ENCODE data around the gene DNHD1. TPM values are rescaled to one million over a fixed set of nuclear protein-coding genes. Genes with fewer than 3 reads are reported as not detected.

DNHD1 gene
- total and polyA plus RNA-seq, 9 of the 15 experiments (the other 6 are each of a cell fraction or from before 2014, with no cell fraction given) = 0.82 to 9.7 (median 3.8) TPM

DNA sequence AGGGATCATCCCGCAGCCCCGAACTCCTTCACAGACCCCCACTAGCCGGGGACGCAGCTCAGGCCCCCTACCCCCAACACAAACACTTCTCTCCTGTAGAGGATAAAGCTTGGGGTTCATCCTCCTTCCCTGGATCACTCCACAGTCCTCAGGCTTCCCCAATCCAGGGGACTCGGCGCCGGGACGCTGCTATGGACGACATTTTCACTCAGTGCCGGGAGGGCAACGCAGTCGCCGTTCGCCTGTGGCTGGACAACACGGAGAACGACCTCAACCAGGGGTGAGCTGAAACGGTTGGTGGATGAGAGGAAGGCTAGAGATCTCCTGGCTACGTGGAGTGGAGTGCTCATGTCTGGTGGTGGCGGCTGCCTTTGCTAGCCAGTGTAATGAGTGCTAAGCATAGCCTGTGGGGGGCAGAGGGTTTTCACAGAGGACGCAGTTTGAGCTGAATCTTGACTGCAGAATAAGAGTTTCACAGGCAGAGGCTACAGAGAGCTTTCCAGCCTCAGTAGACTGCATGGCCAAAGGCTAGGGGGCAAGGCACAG, 107.1 kb downstream of the DNHD1 start:
- in situ Hi-C loops (cut with MboI) = no loop called here
- intact Hi-C loops (cut with micrococcal nuclease) = loop anchor here (1.0 to 5.0 kb wide), 3 partner anchors 34 to 73 kb away; no protein-coding TSS in a partner anchor
- POLR2A ChIA-PET = interaction anchor here (0.6 to 2.5 kb wide), 12 partner anchors 10 to 143 kb away, joined by 3 to 17 read pairs (median 3); partner anchors contain the start of gene TPP1
- Histone ChIP-seq H3K9me3 (replicated peaks; ENCODE audit: control insufficient read depth, insufficient read depth, low read depth, low read length) (no peaks in the 10 kb centered on the region), H3K4me2 (ENCODE audit: insufficient read depth, low read length) (peak overlapping the region; percentile 97), H3K9ac (ENCODE audit: insufficient read depth in 1 of 2, low read depth in 2 of 2, low read length in 2 of 2) (peak overlapping the region; percentile 92 to 100), H3K4me3 (peak overlapping the region; percentile 95), H3K79me2 (ENCODE audit: control insufficient read depth, insufficient read depth, low read length) (peaks cover 84% of the 10 kb centered on the region), H3K27me3 (ENCODE audit: control insufficient read depth in 2 of 2, insufficient read depth in 2 of 2, low read length in 2 of 2) (no peaks in the 10 kb centered on the region), H3K9me1 (ENCODE audit: control insufficient read depth, insufficient read depth, low read length) (peaks cover 10% of the 10 kb centered on the region), H3K4me1 (replicated peaks in 1 of 2; ENCODE audit: control insufficient read depth in 2 of 2, insufficient read depth in 2 of 2, low read length in 2 of 2) (peaks cover 31 to 32% of the 10 kb centered on the region in 2 experiments), H3K36me3 (ENCODE audit: control insufficient read depth, insufficient read depth, low read length) (peaks cover 62% of the 10 kb centered on the region), H3K27ac (ENCODE audit: extremely low read depth, low read depth, low read length) (peak overlapping the region; percentile 87), H4K20me1 (replicated peaks; ENCODE audit: control insufficient read depth, insufficient read depth, low read length) (no peaks in the 10 kb centered on the region), H2AFZ (ENCODE audit: low read depth, low read length) (peak overlapping the region; percentile 77)
- CTCF ChIA-PET (ENCODE audit: low intra/inter-chr PET ratio) = interaction anchor here (2.5 kb wide), 1 partner anchor 73 kb away, joined by 11 read pairs; no protein-coding TSS in a partner anchor
- DNase-seq (ENCODE audit: extremely low read depth in 1 of 4, low spot score in 3 of 4) (peak; percentile 29 to 81 (median 59)), FAIRE-seq (peak; percentile 70), ATAC-seq (peak; percentile 82)
- no TSS peak for BruUV-seq (replicated peaks)
- WGBS (ENCODE audit: insufficient coverage, low coverage, missing lambda C conversion rate) = under 1% methylated on average over 20 of the region's 20 CpGs
- TF ChIP-seq NEUROD1 (IDR thresholded peaks at IDR 0.05; ENCODE audit: borderline replicate concordance, low read depth, low read length, partially characterized antibody) (no peak), SMAD3 (CRISPR knock-in tag; conservative IDR thresholded peaks at IDR 0.05) (no peak), MCM3 (IDR thresholded peaks at IDR 0.05) (no peak), CGGBP1 (CRISPR knock-in tag; IDR thresholded peaks at IDR 0.05) (no peak), UBTF (IDR thresholded peaks at IDR 0.05; ENCODE audit: borderline replicate concordance in 1 of 2, low read depth in 2 of 2, low read length in 2 of 2) (peak; percentile 49 to 85; a peak in 2 of 4 replicates), FOXA1 (IDR thresholded peaks at IDR 0.05; ENCODE audit: borderline replicate concordance) (no peak), ESRRA (IDR thresholded peaks at IDR 0.05; ENCODE audit: borderline replicate concordance, low read depth) (no peak), HDAC6 (IDR thresholded peaks at IDR 0.05; ENCODE audit: low read depth, low read length) (no peak), TGIF2 (CRISPR knock-in tag; IDR thresholded peaks at IDR 0.05) (no peak), PURB (CRISPR knock-in tag; IDR thresholded peaks at IDR 0.05; ENCODE audit: low read depth) (no peak), MEF2D (tag; conservative IDR thresholded peaks at IDR 0.05; ENCODE audit: low read depth) (no peak), CHD1 (IDR thresholded peaks at IDR 0.05; ENCODE audit: low read length) (no peak), FOXM1 (IDR thresholded peaks at IDR 0.05; ENCODE audit: low read depth) (no peak), FOXM1 (CRISPR knock-in tag; IDR thresholded peaks at IDR 0.05; ENCODE audit: low read depth) (no peak), ZNF224 (CRISPR knock-in tag; IDR thresholded peaks at IDR 0.05) (no peak), JUNB (CRISPR knock-in tag; conservative IDR thresholded peaks at IDR 0.05) (no peak)
- TF ChIP-seq, protein P1, sequence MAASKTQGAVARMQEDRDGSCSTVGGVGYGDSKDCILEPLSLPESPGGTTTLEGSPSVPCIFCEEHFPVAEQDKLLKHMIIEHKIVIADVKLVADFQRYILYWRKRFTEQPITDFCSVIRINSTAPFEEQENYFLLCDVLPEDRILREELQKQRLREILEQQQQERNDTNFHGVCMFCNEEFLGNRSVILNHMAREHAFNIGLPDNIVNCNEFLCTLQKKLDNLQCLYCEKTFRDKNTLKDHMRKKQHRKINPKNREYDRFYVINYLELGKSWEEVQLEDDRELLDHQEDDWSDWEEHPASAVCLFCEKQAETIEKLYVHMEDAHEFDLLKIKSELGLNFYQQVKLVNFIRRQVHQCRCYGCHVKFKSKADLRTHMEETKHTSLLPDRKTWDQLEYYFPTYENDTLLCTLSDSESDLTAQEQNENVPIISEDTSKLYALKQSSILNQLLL (CRISPR knock-in tag; IDR thresholded peaks at IDR 0.05; ENCODE audit: borderline replicate concordance) = no peak
- TF ChIP-seq, protein P2, sequence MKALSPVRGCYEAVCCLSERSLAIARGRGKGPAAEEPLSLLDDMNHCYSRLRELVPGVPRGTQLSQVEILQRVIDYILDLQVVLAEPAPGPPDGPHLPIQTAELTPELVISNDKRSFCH (CRISPR knock-in tag; IDR thresholded peaks at IDR 0.05) = no peak
- TF ChIP-seq, protein P2 (tag; IDR thresholded peaks at IDR 0.05) = 0 out of 2 replicates have a peak, but pooled peaks have one; percentile 42
